GM15510 (cell line): ENCODE data around the gene ETS2.

Source experiments
- POLR2A ChIP-seq: IDR thresholded peaks from 3 replicates; pipeline ENCODE4 v1.6.1; 2011; ENCODE audit warnings: borderline replicate concordance; ENCODE audit not compliant: insufficient read length; ENCODE audit errors: extremely low read depth

ETS2 gene

DNA sequence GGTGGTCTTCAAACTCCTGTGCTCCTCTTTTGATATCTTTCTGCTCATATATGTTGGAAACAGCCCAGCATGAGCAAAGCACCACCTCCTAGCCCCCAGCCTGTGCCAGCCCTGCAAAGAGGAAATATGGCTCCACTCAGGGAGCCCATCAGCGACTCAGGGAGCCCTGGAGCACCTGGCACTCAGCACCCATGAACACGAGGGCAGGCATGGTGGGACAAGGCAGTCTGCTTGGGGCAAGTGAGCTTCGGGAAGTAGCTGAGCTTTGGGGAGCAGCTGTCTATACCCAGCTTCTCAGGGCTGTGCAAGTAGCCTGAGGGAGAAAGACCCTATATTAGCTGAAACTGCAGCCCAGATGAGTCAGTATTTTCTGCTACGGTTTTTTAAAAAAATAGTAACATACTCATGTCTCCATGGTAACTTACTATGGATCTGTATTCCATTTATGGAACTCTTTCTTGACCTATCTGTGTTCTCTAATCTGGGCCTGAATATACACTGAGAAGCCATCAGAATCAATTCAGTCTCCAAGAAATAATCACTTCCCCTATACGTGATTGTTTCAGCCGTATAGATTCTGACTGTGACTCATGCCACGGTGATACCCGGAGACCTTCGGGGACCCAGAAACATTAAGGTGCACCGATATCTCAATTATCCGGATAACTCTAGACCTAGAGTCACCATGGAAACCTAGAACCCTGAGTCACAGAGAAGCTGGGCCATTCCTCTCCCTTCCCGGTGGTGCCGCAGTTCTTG lies 1.5 kb upstream of the ETS2 start:
- TF ChIP-seq POLR2A = no peak

DNA sequence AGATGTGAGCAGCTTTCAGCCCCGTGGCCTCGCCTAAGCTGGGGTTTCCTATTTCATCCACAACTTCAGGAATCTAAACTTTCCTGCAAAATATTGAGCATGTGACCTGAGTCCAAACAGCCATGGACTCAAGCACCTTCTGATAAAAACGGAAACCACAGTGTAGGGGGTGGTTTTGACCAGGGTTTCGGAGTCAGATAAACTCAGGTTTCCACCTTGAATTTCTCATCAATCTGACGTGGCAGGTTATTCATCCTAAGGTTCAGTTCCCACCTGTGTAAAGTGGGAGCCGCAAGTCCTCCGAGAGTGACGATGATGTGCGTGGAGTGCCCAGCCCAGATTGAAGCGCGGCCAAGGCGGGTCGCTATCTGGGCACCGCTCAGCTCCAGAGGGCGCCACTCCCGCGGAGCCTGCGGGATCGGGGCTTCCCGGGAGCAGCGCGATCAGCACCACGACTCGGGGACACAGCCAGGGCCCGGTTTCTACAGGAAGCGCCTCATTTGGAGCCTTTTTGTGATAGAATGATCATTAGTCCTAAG lies 871 bp upstream of the ETS2 start:
- no peak for TF ChIP-seq POLR2A

DNA sequence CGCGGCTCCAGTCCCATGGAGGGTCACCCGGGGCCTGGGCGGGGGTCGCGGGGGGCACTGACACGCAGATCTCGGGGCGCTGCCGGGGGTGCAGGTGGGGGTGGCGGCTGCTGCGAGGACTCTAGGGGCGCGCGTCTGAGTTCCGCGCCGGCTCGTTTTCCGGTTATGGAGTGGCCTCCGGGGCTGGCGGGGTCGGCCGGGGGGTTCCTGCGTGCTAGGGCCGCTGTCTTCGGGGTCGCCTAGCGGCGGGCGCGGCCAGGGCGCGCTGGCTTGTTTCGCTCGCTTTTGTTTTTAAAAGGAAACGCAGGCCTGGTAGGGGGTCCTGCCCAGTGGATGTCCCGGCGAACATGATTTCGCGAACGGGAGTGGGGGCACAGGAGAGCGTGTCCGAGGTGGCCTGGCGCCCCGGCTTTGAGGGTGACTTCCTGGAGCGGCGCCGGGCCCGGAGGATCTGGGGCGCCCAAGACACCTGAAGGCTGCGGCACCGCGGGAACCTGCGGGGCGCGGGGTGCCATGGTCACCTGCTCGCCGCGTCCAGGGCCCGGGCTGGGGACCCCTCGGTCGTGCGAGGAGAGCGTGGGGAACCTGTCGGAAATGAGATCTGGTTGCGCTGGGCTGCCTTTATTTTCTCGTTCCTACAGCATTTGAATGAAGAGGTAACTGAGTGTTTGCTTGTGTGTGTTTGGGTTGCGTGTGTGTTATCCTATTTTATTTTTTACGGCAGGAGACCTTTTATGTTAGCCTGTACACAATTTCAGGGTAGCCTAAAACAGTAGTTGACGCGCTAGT lies 618 bp downstream of the ETS2 start:
- no peak for TF ChIP-seq POLR2A

GRCh38 chr21:38806942-38807284 lies 1.2 kb downstream of the ETS2 start:
- TF ChIP-seq POLR2A = no peak

DNA sequence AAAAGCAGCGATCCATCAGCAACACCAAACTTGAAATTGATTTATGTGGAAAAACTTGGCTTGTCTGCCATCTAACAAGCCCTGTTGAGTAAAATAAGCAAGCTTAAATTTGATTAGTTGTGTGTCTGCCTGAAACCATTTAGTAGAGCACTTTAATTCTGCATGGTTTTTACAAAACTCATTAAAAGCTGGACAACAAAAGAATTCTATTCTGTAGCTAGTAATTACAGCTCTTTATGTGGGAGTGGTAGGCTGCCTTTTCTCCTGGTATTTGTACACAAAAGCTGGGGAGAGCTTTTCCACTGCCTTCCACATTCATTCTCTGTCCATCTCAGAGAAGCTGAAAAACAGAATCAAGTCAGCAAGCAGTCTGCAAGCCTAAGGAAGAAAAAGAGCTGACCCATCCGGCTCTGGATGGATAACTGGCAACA lies 1.7 kb downstream of the ETS2 start:
- no peak for TF ChIP-seq POLR2A

GRCh38 chr21:38807986-38808385 lies 2.3 kb downstream of the ETS2 start:
- TF ChIP-seq POLR2A = no peak

DNA sequence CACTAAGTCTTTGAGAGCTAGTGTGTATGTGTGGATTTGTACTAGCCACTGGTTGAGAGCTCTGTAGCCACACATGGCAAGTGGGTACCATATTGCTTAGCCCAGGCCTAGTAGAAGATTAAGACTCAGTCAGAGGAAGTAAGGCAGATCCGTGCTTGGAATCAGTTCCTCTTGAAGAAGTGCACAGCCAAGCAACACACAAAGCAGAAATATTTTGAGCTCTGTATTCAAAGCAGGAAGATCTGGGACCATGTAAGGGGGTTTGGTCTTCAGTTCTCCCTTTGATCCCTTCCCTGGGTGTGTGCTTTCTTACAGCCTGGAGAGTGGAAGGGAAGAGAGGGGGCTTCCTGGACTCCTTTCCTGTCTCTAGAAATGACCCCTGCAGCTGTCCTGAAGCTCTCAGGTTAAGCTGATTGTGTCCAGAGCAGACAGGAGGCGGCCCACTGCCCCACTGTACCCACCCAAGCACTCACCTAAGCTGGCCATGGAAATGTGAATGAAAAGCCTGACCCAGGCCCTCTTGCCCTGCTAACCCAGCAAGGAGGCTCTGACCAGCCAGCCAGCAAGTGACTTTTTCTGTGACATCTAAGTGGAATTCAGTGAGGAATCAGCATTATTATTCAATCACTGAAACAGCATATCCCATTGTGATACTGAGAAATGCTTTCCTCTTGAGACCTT lies 3.6 kb downstream of the ETS2 start:
- no peak for TF ChIP-seq POLR2A

DNA sequence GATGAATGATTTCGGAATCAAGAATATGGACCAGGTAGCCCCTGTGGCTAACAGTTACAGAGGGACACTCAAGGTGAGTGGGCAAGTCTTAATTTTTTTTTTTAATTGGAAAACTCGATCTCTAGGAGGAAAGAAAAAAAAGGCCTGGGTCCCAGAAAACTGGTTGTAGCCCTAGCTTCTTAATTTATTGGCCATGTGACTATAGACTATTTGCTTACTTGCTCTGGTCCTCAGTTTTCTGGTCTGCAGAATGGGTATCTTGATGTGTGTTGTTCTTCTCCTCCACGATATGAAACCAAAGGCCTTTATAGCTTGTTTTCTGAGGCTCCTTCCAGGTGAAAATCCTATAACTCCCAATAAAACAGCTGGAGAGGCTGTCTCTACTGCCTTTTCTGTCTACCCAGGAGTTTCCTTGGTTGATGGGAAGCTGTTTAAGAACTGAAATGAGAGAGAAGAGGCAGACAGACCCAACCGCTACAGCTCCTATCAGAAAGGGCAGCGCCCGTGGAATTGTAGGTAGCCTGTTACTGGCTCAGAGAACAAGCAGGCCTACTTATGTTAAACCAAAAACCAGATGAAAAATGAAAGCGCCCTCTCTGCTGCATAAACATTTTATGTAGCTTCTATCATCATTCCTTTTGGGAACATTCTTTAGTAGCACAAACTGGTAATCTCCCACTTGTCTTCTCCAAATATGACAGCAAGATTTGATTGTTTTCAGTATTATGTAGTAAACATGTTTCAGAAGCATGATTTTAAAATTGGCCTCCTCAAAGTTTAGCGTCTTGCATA lies 4.5 kb downstream of the ETS2 start:
- TF ChIP-seq POLR2A = no peak

GRCh38 chr21:38810826-38811164 lies 5.1 kb downstream of the ETS2 start:
- no peak for TF ChIP-seq POLR2A

- no peak for TF ChIP-seq POLR2A
These were observed 5.5 kb downstream of the ETS2 start for GRCh38 chr21:38811257-38811656.

GRCh38 chr21:38813143-38813542 lies 7.4 kb downstream of the ETS2 start:
- TF ChIP-seq POLR2A = no peak

DNA sequence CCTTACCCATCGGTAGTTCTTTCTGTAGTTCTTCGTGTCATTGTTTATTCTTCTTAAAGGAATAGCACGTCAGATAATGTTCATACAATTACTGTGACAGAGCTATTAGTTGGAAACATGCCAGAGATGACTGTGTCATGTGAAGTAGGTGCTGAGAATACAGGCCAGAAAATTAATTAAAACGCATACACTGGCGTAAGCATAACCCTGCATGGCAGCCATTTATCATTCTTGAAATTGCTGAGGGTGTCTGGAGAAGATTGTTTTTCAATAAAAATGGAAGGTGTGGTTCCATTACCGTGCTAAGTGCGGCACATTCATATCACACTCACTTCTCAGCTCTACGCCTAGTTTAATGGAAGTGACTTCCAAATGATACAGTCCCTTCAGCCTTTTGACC lies 7.8 kb downstream of the ETS2 start:
- TF ChIP-seq POLR2A = no peak

DNA sequence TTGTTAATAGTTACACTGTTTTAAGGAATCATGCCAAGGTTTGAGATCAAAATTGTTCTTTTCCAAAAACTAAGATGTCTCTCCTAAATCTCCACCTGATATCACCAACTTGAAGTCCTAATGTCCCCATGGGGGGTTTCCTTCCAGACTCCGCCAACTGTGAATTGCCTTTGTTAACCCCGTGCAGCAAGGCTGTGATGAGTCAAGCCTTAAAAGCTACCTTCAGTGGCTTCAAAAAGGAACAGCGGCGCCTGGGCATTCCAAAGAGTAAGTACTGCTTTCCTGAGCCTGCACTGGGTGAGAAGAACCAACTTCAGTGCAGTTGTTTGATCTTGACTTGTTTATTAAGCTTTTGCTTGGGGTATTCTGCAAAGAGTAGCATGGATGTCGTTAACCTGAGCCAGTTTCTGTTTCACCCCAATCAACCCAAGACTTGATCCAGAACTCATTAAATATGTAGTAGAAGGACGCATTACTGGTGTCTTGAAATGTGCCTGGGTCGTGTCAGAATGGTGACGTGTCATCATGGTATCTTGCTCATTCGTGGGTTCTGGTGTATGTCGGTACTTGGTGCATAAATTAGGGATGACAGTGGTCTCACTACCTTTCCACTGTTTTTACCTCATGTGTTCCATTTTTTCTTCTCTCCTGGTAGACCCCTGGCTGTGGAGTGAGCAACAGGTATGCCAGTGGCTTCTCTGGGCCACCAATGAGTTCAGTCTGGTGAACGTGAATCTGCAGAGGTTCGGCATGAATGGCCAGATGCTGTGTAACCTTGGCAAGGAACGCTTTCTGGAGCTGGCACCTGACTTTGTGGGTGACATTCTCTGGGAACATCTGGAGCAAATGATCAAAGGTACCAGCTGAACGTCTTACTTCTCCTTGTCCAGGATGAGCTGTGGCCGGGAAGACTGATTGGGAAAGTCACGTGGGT lies 8.7 kb downstream of the ETS2 start:
- no peak for TF ChIP-seq POLR2A

DNA sequence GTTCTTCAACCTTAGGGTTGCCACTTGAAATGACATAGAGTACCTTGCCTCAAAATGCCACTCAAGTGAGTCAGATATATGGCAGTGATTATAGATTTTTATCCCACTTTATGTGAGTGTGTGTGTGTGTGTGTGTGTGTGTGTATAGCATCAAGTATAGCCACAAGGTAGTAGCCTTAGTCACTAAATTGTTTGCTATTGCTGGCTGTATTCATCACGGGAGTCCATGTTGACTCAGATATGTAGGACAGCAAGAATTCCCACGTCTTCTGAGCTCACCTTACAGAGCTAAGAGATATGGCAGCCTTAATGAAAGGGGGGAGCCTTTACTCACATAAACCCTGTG lies 9.3 kb downstream of the ETS2 start:
- TF ChIP-seq POLR2A = no peak

GRCh38 chr21:38816400-38816977 lies 10.8 kb downstream of the ETS2 start:
- no peak for TF ChIP-seq POLR2A
